Uterus (tissue), 4 donors: ENCODE measurements around the gene PCNX2. TPM values are rescaled to one million over a fixed set of nuclear protein-coding genes. Genes with fewer than 3 reads are reported as not detected.
"Not testable (repeated sequence)": the region's sequence is repeated elsewhere in the genome, so short reads cannot be mapped to it uniquely, and the experiment has no call there.

Experiments used
- DNase-seq, 2 donors: peaks; one replicate each; pipeline ENCODE4 v3.0.0-alpha.2; 2019 to 2020
- H3K27ac ChIP-seq, 2 donors: fragments of 200-600 bp; sonication (generic); 1 replicate in 1 of 2; 2 replicates in 1 of 2; pipeline ENCODE4 v1.5.1; 2016 to 2018
- H3K27me3 ChIP-seq, 2 donors: fragments of 200-600 bp; sonication (generic); one replicate each; pipeline ENCODE4 v1.5.1; 2018 to 2019; ENCODE audit warnings: control low read depth in 1 of 2
- H3K36me3 ChIP-seq, 2 donors: fragments of 200-600 bp; sonication (generic); one replicate each; pipeline ENCODE4 v1.5.1; 2019; ENCODE audit warnings: control low read depth in 1 of 2
- H3K4me1 ChIP-seq, 2 donors: fragments of 200-600 bp; sonication (generic); one replicate each; pipeline ENCODE4 v1.5.1; 2018 to 2019; ENCODE audit warnings: control low read depth in 1 of 2
- H3K4me3 ChIP-seq, 2 donors: fragments of 200-600 bp; sonication (generic); 1 replicate in 1 of 2; 2 replicates in 1 of 2; pipeline ENCODE4 v1.5.1; 2018 to 2019; ENCODE audit warnings: mild to moderate bottlenecking in 1 of 2
- H3K9me3 ChIP-seq, 2 donors: fragments of 200-600 bp; sonication (generic); one replicate each; pipeline ENCODE4 v1.5.1; 2019; ENCODE audit warnings: control low read depth in 1 of 2
- CTCF ChIP-seq, 4 experiments: fragments of 200-600 bp in 2 of 4; fragments of 450-650 bp in 2 of 4; sonication (generic) in 2 of 4; IDR thresholded peaks; one replicate each; pipeline ENCODE4 v1.5.1; 2016 to 2019; ENCODE audit warnings: antibody characterized with exemption in 4 of 4, mild to moderate bottlenecking in 2 of 4, moderate library complexity in 1 of 4
- POLR2A ChIP-seq, 2 donors: fragments of 450-650 bp; IDR thresholded peaks; one replicate each; pipeline ENCODE4 v1.6.1; 2016; ENCODE audit warnings: antibody characterized with exemption in 2 of 2, mild to moderate bottlenecking in 1 of 2, moderate library complexity in 1 of 2
- intact Hi-C: fragments of 100-400 bp; cut with DNase I; formaldehyde crosslinking; loops from one replicate; pipeline ENCODE4 v1.15.1; 2023; ENCODE audit warnings: low total_unique reads
- total RNA-seq, 4 donors: library from RNA; depleted of rRNA in 3 of 4; stranded (reverse); fragments of >200 nt in 3 of 4; gene quantifications; one replicate each; pipeline versions ENCODE4 v1.1.0 to v1.2.4, GENCODE V29; 2014 to 2023
- donor health status: DM: yes; HTN: yes; CAD: no.

PCNX2 gene
- total RNA-seq, 4 donors from 2014 or later, result 4.1 to 36.2 (median 14.1) TPM

GRCh38 chr1:233109096-233109495 lies 186.4 kb downstream of the PCNX2 start:
- no peaks in the 10 kb centered on the region for H3K36me3 ChIP-seq
- intact Hi-C loops, result no loop called here

GRCh38 chr1:233107716-233108130 lies 187.8 kb downstream of the PCNX2 start:
- H3K4me1 ChIP-seq, H3K27me3 ChIP-seq, H3K36me3 ChIP-seq, intact Hi-C loops, H3K9me3 ChIP-seq: not testable (repeated sequence)
- peak; percentile 48 to 56 for DNase-seq
- Histone ChIP-seq H3K4me3 (peak overlapping the region in 1 of 2 donors; percentile 12), H3K27ac (peak overlapping the region; percentile 29 to 66)

More at GRCh38 chr1:233109096-233109495, 186.4 kb downstream of the PCNX2 start:
- Histone ChIP-seq H3K9me3 (no peaks in the 10 kb centered on the region), H3K4me1 (peaks cover 0 to 5% of the 10 kb centered on the region in 2 donors), H3K4me3 (no peak overlapping the region), H3K27me3 (no peaks in the 10 kb centered on the region), H3K27ac (no peak overlapping the region)
- no peak for TF ChIP-seq CTCF (IDR thresholded peaks at IDR 0.05)
- no peak for TF ChIP-seq POLR2A (IDR thresholded peaks at IDR 0.05)
- DNase-seq, result no peak

- Histone ChIP-seq H3K27ac (peak overlapping the region in 1 of 2 donors; percentile 66), H3K27me3 (no peaks in the 10 kb centered on the region), H3K9me3 (no peaks in the 10 kb centered on the region), H3K4me3 (no peak overlapping the region), H3K36me3 (no peaks in the 10 kb centered on the region), H3K4me1 (peaks cover 0 to under 1% of the 10 kb centered on the region in 2 donors)
- no peak for TF ChIP-seq CTCF (IDR thresholded peaks at IDR 0.05)
- TF ChIP-seq POLR2A (IDR thresholded peaks at IDR 0.05), result no peak
- intact Hi-C loops, result no loop called here
- DNase-seq, result no peak
Observed at GRCh38 chr1:233107130-233107660, 188.3 kb downstream of the PCNX2 start.

GRCh38 chr1:233105225-233105624 lies 190.3 kb downstream of the PCNX2 start:
- intact Hi-C loops, result no loop called here
- no peaks in the 10 kb centered on the region for H3K27me3 ChIP-seq
- no peak overlapping the region for H3K27ac ChIP-seq
- no peaks in the 10 kb centered on the region for H3K4me1 ChIP-seq
- H3K36me3 ChIP-seq, result no peaks in the 10 kb centered on the region
- no peaks in the 10 kb centered on the region for H3K9me3 ChIP-seq
- DNase-seq, result no peak
- no peak overlapping the region for H3K4me3 ChIP-seq
- TF ChIP-seq POLR2A (IDR thresholded peaks at IDR 0.05) (no peak), CTCF (IDR thresholded peaks at IDR 0.05) (no peak)

- Histone ChIP-seq H3K27me3 (no peaks in the 10 kb centered on the region), H3K9me3 (no peaks in the 10 kb centered on the region), H3K4me3 (no peak overlapping the region), H3K27ac (no peak overlapping the region), H3K4me1 (no peaks in the 10 kb centered on the region), H3K36me3 (no peaks in the 10 kb centered on the region)
- intact Hi-C loops, result no loop called here
- no peak for DNase-seq
- TF ChIP-seq CTCF (IDR thresholded peaks at IDR 0.05), result no peak
Observed at GRCh38 chr1:233102341-233102740, 193.2 kb downstream of the PCNX2 start.
